K562 (cell line): ENCODE measurements around the gene EFCC1. TPM values are rescaled to one million over a fixed set of nuclear protein-coding genes. Genes with fewer than 3 reads are reported as not detected.

Experiments
- ATAC-seq: fragments of 200-7000 bp; cut with Tn5 transposase; 3 replicates; pipeline ENCODE4 v1.9.1; 2020; ENCODE audit warnings: moderate library complexity
- BruUV-seq: library from RNA; stranded (reverse); fragments of 400-500 nt; replicated peaks from 2 replicates; lab custom pipeline; 2021; lab: Mats Ljungman, UMichigan
- CTCF ChIA-PET: fragments of 300-600 bp; formaldehyde crosslinking; extraction: SDS; loops from one replicate; lab custom pipeline; 2021; ENCODE audit warnings: low intra/inter-chr PET ratio; lab: Yijun Ruan, JAX
- POLR2A ChIA-PET: fragments of 300-600, 350-650 bp; sonication (Branson Sonifier 250); formaldehyde crosslinking; extraction: SDS; loops from one replicate; lab custom pipeline; 2021; ENCODE audit warnings: antibody characterized with exemption, inconsistent platforms; lab: Yijun Ruan, JAX
- DNase-seq, 4 experiments: peaks; one replicate each; pipeline versions ENCODE4 v3.0.0 to v3.0.0-alpha.2; 2011 to 2018; ENCODE audit warnings: low spot score in 3 of 4, mixed read lengths in 3 of 4; ENCODE audit errors: extremely low read depth in 1 of 4
- FAIRE-seq: peaks from 2 replicates; lab custom pipeline; 2011; peaks lifted over from hg19 to GRCh38; lab: Jason Lieb, UNC
- H2AFZ ChIP-seq: 2 replicates; pipeline ENCODE4 v1.6.0; 2011; ENCODE audit warnings: low read depth, low read length, control low read depth, inconsistent platforms
- H3K27ac ChIP-seq: fragments of 200-600 bp; 3 replicates; pipeline ENCODE4 v1.8.0; 2011; ENCODE audit warnings: low read depth, mild to moderate bottlenecking, control low read depth, inconsistent platforms, low read length, moderate library complexity, mixed read lengths; ENCODE audit errors: extremely low read depth
- H3K27me3 ChIP-seq, 2 experiments: fragments of 300-600 bp in 1 of 2; 2 replicates in 1 of 2; 3 replicates in 1 of 2; pipeline versions ENCODE4 v1.6.0 to v1.8.0; 2011; ENCODE audit warnings: inconsistent platforms in 2 of 2, low read length in 2 of 2, mild to moderate bottlenecking in 1 of 2, mixed read lengths in 1 of 2, moderate library complexity in 1 of 2; ENCODE audit not compliant: control insufficient read depth in 2 of 2, insufficient read depth in 2 of 2
- H3K36me3 ChIP-seq: fragments of 300-600 bp; 3 replicates; pipeline ENCODE4 v1.8.0; 2011; ENCODE audit warnings: mild to moderate bottlenecking, low read length, inconsistent platforms; ENCODE audit not compliant: control insufficient read depth, insufficient read depth
- H3K4me1 ChIP-seq, 2 experiments: fragments of 200-600 bp in 1 of 2; replicated peaks in 1 of 2; 2 replicates in 1 of 2; 3 replicates in 1 of 2; pipeline versions ENCODE4 v1.5.1 to v1.8.0; 2011; ENCODE audit warnings: inconsistent platforms in 2 of 2, low read length in 2 of 2, mild to moderate bottlenecking in 1 of 2, mixed read lengths in 1 of 2, moderate library complexity in 1 of 2; ENCODE audit not compliant: control insufficient read depth in 2 of 2, insufficient read depth in 2 of 2
- H3K4me2 ChIP-seq: 2 replicates; pipeline ENCODE4 v1.6.1; 2011; ENCODE audit warnings: low read length, control low read depth, inconsistent platforms, mixed read lengths; ENCODE audit not compliant: insufficient read depth
- H3K4me3 ChIP-seq: fragments of 200-600 bp; sonication (generic), shearing (Covaris generic); 2 replicates; pipeline ENCODE4 v1.5.1; 2016; ENCODE audit warnings: control low read depth, inconsistent platforms
- H3K79me2 ChIP-seq: fragments of 200-600 bp; 3 replicates; pipeline ENCODE4 v1.8.0; 2011; ENCODE audit warnings: low read length, inconsistent platforms; ENCODE audit not compliant: control insufficient read depth, insufficient read depth
- H3K9ac ChIP-seq, 2 experiments: 2 replicates each; pipeline versions ENCODE4 v1.6.0 to v1.6.1; 2011; ENCODE audit warnings: low read depth in 2 of 2, low read length in 2 of 2, control low read depth in 1 of 2, inconsistent platforms in 1 of 2, mild to moderate bottlenecking in 1 of 2, mixed read lengths in 1 of 2; ENCODE audit not compliant: insufficient read depth in 1 of 2
- H3K9me1 ChIP-seq: one replicate; pipeline ENCODE4 v1.6.0; 2011; ENCODE audit warnings: inconsistent platforms, mild to moderate bottlenecking, low read length, moderate library complexity; ENCODE audit not compliant: control insufficient read depth, insufficient read depth
- H3K9me3 ChIP-seq: replicated peaks from 2 replicates; pipeline ENCODE4 v1.5.1; 2011; ENCODE audit warnings: low read depth, low read length, inconsistent platforms; ENCODE audit not compliant: control insufficient read depth, insufficient read depth
- H4K20me1 ChIP-seq: replicated peaks from 2 replicates; pipeline ENCODE4 v1.6.1; 2011; ENCODE audit warnings: low read length, inconsistent platforms, mixed read lengths; ENCODE audit not compliant: control insufficient read depth, insufficient read depth
- CBX5 ChIP-seq: IDR thresholded peaks from 2 replicates; pipeline ENCODE4 v1.6.1; 2014; ENCODE audit warnings: low read depth, borderline replicate concordance
- ETV1 ChIP-seq: fragments of 450-650 bp; conservative IDR thresholded peaks from 2 replicates; pipeline ENCODE4 v1.6.1; 2016; ENCODE audit warnings: missing genetic modification characterization, control low read depth, low read depth, missing compliant biosample characterization
- PHB2 ChIP-seq: fragments of 450-650 bp; IDR thresholded peaks from 2 replicates; pipeline ENCODE4 v1.6.1; 2017; ENCODE audit warnings: low read depth
- SMARCA4 ChIP-seq: fragments of 450-650 bp; IDR thresholded peaks from 2 replicates; pipeline ENCODE4 v1.6.1; 2016
- SRSF9 ChIP-seq: fragments of 200-400 bp; formaldehyde crosslinking; IDR thresholded peaks from 2 replicates; pipeline ENCODE4 v1.6.1; 2017; ENCODE audit warnings: low read depth, low read length, borderline replicate concordance
- TEAD1 ChIP-seq, 2 experiments: fragments of 450-650 bp in 1 of 2; sonication (generic) in 1 of 2; formaldehyde crosslinking; IDR thresholded peaks; 2 replicates each; pipeline versions ENCODE4 v1.4.0 to v1.8.0; 2020 to 2022; ENCODE audit warnings: mild to moderate bottlenecking in 2 of 2, missing genetic modification reagents in 1 of 2
- VEZF1 ChIP-seq: fragments of 200-800 bp; sonication (Bioruptor generic); IDR thresholded peaks from 2 replicates; pipeline ENCODE4 v1.6.1; 2017; ENCODE audit warnings: missing genetic modification characterization, missing compliant biosample characterization
- ZBTB5 ChIP-seq: fragments of 450-650 bp; IDR thresholded peaks from 2 replicates; pipeline ENCODE4 v1.6.1; 2017; ENCODE audit warnings: antibody characterized with exemption
- ZNF134 ChIP-seq: fragments of 250-450 bp; sonication (Bioruptor Pico); conservative IDR thresholded peaks from 2 replicates; pipeline ENCODE4 v1.4.0; 2020
- ZNF592 ChIP-seq: fragments of 450-650 bp; IDR thresholded peaks from 2 replicates; pipeline ENCODE4 v1.6.1; 2017; ENCODE audit warnings: antibody characterized with exemption, mild to moderate bottlenecking
- ZNF785 ChIP-seq: fragments of 250-450 bp; sonication (Bioruptor Pico); IDR thresholded peaks from 2 replicates; pipeline ENCODE4 v1.4.0; 2020; ENCODE audit warnings: mild to moderate bottlenecking
- WGBS: fragments of 100-300 bp; shearing (Covaris generic); methylation state at CpG from one replicate; pipeline ENCODE4 v1.1.6; 2016; ENCODE audit warnings: low coverage, mixed read lengths; ENCODE audit not compliant: insufficient coverage; ENCODE audit errors: missing lambda C conversion rate; 5-methylcytosine and 5-hydroxymethylcytosine counted together
- in situ Hi-C: fragments of 300-500 bp; cut with MboI; formaldehyde crosslinking; loops from 4 replicates; pipeline ENCODE4 v1.15.0; 2018; ENCODE audit warnings: inconsistent platforms, mixed read lengths
- intact Hi-C: fragments of 100-400 bp; cut with micrococcal nuclease; formaldehyde crosslinking; loops from 2 replicates; pipeline ENCODE4 v1.14.2; 2022
- polyA plus RNA-seq, 8 experiments: library from polyadenylated mRNA; depleted of rRNA in 4 of 8; stranded (reverse) in 5 of 8; unstranded in 3 of 8; fragments of >200 nt; fragmentation: Nextera tagmentation in 2 of 8; fragmentation: Illumina TruSeq in 1 of 8; extraction: Ambion mirVana in 2 of 8; extraction: Trizol in 1 of 8; gene quantifications; 2 replicates each; pipeline versions ENCODE4 v1.2.1 to v1.2.3, GENCODE V29; 2011 to 2014; ENCODE audit warnings: inconsistent platforms in 1 of 8, missing spikeins in 1 of 8
- total RNA-seq, 7 experiments: library from RNA; depleted of rRNA in 6 of 7; stranded (reverse); fragments of >200 nt in 6 of 7; fragmentation: Illumina TruSeq in 2 of 7; extraction: Trizol in 2 of 7; gene quantifications; 2 replicates each; pipeline versions ENCODE4 v1.2.1 to v1.2.3, GENCODE V29; 2011 to 2021; ENCODE audit warnings: low replicate concordance in 1 of 7

EFCC1 gene
- total and polyA plus RNA-seq, 9 of the 15 experiments (the other 6 are each of a cell fraction or from before 2014, with no cell fraction given), result not detected

GRCh38 chr3:129014148-129014547 lies 13.0 kb downstream of the EFCC1 start:
- H3K9me1 ChIP-seq, result peaks cover 3% of the 10 kb centered on the region
- ATAC-seq (no peak), FAIRE-seq (no peak), DNase-seq (no peak)
- no peaks in the 10 kb centered on the region for H3K36me3 ChIP-seq
- no peaks in the 10 kb centered on the region for H3K27me3 ChIP-seq
- H2AFZ ChIP-seq, result no peak overlapping the region
- intact Hi-C loops (no loop called here), in situ Hi-C loops (no loop called here)
- no peak overlapping the region for H3K9ac ChIP-seq
- no TSS peak for BruUV-seq
- no peaks in the 10 kb centered on the region for H3K9me3 ChIP-seq
- no peak overlapping the region for H3K4me3 ChIP-seq
- H3K79me2 ChIP-seq, result no peaks in the 10 kb centered on the region
- peaks cover 24 to 36% of the 10 kb centered on the region in 2 experiments for H3K4me1 ChIP-seq
- WGBS, result 84% methylated on average over 9 of the region's 13 CpGs
- POLR2A ChIA-PET, result no interaction called here
- no peak for TF ChIP-seq SRSF9
- no peak for TF ChIP-seq VEZF1 (CRISPR knock-in tag)
- no peak for TF ChIP-seq ETV1 (tag)
- TF ChIP-seq SMARCA4, result no peak
- no peak for TF ChIP-seq ZBTB5
- no peak for TF ChIP-seq ZNF785
- no peak for TF ChIP-seq TEAD1 (CRISPR knock-in tag; IDR thresholded peaks at IDR 0.05)
- no peak for TF ChIP-seq CBX5
- no peak for TF ChIP-seq PHB2
- no peak for TF ChIP-seq ZNF134 (CRISPR knock-in tag)
- no peak for TF ChIP-seq ZNF592
- 0 out of 2 replicates have a peak, but pooled peaks cover 10% of the 10 kb centered on the region for H4K20me1 ChIP-seq
- no peak overlapping the region for H3K27ac ChIP-seq
- CTCF ChIA-PET, result no interaction called here
- no peak overlapping the region for H3K4me2 ChIP-seq
